ENCODE data around the gene TIMM10.

Gene TIMM10, protein sequence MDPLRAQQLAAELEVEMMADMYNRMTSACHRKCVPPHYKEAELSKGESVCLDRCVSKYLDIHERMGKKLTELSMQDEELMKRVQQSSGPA

DNA sequence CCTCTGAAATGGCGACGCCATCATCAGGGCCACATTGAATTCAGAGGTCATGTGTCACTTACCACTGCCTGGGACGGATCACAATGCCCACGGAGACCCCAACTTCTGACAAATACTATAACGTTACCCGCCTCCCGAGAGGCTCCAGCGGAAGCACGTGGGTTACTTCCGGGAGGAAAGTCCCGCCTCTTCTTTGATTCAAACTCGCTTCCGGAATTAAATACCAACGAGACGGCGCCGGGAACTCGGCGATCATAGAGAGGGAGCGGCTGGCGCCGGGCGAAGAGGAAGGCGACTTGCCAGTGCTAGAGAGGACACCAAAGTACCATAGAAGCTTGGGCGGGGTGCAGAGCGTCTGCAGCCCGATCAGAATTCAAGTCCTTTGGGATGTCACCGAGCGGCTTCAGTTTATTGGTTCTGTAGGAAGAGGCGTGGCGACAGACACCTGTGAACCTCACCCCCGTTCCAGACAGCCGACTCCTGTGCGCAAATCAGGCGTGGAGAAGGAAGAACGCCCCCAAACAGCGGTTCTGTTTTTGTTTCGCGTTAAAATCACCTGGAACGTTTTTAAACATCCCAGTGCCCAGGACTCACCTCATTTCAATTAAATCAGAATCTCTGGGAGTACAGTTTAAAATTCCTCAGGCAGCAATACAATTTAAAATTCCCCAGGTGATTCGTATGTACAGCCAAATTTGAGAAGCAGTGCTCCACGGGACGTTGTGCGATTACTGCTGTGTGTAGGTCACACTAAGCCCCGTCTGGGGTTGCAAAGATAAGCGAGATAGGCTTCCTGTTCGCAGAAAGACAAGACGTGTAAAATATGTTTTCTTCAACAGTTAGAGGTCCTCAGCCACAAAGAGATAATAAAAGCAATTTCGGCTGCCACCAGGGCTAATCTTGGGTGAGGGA is at the start of gene TIMM10:
Gene TIMM10, minus strand, starts transcription at position 159 of the 912 bp plus-strand sequence. CDS start 565 bp downstream, outside the sequence.
- peak; percentile 94 for DNase-seq

DNA sequence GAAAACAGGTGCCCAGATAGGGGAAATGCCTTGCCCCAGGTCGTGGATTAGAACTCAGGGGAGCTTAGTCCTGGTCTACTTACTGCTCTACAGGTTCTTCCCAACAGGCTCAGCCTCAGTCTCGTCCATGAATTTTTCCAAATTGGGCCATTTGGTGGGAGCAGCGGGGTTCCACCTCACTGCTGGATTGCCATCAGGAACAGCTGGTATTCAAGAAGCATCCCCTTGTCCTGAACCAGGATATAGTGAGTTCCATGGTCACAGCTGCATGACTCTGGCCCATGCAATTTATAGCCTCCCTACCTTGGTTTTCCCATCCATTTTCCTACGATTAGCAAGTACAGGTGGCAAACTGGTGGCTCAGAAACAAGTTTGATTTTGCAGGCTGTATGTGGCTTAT is 43.5 kb upstream of the TIMM10 start:
- no peak for DNase-seq

DNA sequence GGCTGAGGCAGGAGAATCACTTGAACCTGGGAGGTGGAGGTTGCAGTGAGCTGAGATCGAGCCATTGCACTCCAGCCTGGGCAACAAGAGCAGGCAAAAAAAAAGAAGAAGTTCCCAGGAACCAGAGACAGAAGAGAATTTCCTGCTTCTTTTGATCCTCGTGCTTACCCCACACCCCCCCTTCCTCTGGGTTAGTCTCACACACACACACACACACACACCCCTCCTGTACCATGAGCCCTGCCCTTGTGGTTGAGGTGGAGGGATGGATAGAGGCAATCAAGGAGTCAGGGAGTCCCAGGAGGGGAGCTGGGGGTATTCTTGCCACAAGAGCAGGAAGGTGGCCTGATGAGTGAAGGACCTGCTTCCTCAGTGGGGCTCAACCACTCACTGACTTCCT is 41.1 kb upstream of the TIMM10 start:
- DNase-seq: no peak

DNA sequence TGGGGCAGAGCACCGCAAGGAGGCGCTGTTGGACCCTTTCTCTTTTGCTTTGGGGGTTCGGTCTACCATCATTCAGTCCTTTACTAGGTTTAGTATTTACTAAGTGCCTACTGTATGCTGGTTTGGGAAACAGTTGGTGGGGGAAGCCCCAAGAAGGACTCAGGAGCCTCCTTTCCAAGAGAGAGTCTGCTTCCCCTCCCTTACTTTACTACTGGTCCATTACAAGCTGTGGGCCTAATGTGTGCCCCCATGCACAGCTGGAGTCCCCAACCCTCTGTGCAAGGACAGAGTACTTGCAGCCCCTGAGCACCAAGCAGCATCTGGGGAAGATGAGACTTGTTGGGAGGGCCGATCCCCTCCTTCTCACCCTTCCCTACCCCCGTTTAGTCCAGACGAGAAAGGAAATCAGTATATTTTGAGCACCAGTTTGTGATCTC is 37.8 kb upstream of the TIMM10 start:
- no peak for DNase-seq

DNA sequence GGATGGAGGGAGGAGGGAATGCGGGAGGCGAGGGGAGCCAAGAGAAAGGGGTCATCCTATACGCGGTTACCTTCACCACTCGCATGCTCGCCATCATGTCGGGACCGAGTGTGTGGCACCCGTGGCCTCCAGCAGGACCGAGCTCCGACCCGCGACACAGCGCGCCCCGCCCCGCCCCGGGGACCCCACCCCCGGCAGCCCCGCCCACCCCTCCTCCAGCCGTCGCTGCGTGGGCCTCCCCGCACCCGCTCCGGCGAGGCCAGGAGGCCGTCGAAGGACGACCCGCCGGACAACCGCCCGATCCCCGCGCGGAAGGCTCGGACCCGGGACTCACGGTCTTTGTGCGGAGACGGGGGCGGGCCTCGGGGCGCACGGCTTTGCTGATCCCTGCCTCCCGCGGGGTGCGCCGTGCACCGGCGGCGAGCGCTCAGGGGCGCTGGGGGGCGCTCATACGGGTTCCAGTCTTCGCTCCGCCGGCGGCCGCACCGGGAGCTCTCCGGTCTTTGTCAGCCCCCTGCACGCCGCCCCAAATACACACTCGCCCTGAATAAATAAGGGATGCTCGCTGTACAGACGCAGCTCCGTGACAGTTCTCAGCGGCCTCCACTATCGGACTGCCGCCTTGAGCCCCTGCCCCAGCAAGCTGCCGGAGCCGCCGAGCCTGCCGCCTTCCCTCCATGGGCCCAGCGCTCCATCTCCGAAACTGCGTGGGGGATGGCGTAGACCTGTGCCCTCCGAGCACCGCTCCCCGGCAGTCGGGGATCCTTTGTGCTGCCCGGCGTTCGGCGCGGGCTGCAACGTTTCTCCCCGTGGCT is 37.2 kb upstream of the TIMM10 start, which contains the start of gene UBE2L6:
Gene UBE2L6, minus strand, starts transcription at position 158 of the 815 bp plus-strand sequence. Its CDS starts 61 bp downstream, at position 97.
- no peak for DNase-seq

- no peak for DNase-seq
These were observed 36.5 kb upstream of the TIMM10 start for GRCh38 chr11:57566905-57567514.

DNA sequence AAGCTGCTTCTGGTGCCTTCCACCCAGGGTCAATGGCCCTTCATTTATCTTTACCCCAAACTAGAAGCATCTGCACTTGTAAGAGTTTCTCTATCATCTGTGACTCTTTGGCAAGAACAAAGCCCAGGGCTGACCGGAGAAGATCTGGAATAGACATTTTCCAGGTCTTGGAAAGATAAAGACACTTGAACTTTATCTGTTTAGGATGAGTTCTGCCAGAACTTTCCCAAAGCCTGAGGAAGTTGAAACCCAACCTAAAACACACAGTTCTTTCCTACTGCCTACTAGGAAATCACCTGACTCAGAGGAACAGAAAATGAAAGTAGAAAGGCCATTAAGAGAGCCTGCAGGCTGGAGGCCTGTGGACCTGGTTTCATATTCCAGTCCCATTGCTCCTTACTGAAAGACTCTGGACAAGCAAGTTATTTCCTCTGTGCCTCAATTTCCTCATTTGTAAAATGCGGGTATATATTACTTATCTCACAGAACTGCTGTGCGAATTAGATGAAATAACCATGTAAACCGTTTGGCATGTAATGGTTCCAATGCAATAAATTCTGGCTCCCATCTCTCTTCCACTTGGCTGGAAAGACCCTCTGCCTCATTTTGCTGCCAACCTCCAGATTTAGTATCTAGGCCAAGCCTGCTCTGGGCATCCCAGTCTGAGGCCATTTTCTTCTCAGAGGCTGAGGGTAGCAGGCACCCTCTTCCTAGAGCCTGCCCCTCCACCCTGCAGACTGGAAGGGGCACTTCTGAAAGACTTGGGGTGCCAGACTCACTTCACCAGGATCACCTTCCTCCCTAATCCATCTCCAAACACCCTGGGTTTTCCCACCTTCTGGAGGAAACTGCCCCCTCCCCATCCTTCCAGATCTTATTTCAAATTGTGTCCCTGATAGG is 35.7 kb upstream of the TIMM10 start:
- peak; percentile 3 for DNase-seq

- DNase-seq: no peak
These were observed 32.0 kb upstream of the TIMM10 start for GRCh38 chr11:57562596-57562995.

DNA sequence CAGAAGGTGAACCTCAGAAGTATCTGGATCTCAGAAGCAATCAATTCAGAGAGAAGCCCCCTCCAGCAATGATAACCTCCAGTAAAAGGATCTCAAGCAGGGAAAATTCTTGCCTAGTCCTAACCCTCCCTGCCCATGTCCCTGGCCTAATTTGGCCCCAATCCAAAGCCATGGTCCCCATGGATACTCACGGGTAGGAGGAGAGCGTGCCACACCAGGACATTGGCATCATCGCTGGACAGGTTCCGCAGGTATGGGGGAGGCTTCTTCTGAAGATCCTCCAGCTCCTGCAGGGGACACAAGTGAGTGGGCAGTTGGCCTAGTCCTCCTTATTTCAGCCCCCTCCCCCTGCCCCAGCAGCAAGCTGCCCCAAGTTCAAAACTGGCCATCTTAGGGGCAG is 29.6 kb upstream of the TIMM10 start:
- DNase-seq: no peak

DNA sequence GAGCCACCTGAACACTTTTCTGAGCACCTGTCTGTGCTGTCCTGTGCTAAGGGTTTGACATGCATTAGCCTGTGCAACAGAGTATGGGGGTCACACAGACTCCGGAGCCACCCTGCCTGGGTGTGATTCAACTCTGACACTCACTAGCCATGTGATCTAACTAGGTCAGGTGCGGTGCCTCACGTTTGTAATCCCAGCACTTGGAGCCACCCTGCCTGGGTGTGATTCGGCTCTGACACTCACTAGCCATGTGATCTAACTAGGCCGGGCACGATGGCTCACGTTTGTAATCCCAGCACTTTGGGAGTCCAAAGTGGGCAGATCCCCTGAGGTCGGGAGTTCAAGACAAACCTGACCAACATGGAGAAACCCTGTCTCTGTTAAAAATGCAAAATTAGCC is 25.5 kb upstream of the TIMM10 start:
- DNase-seq: no peak

DNA sequence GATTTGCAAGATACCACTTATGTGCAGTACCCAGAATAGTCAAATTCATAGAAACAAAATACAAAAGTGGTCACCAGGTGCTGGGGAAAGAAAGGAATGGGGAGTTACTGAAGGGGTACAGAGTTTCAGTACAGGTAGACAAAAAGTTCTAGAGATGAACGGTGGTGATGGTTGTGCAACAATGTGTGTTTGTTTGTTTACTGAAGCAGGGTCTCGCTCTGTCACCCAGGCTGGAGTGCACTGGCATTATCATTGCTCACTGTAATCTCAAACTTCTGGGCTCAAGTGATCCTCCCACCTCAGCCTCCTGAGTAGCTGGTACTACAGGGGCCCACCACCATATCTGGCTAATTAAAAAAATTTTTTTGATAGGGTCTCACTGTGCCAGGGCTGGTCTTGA is 24.8 kb upstream of the TIMM10 start:
- no peak for DNase-seq

DNA sequence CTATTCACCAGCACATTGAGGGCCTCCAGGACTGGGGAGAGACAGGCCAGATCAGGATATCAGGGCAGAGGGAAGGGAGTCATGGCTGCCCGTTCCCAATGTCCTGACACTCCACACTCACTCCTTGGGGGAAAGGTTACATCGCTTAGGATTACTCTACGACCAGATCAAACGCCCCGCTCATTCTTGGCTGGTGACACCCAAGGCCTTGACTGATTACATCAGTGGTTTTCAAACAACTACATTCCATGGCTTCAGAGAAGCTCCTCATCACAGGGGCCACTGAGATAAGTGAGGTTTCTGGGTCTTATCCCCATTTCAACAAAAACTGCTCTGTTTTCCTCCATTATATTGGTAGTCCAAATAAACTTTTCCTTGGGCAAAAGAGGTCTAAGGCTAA is 21.9 kb upstream of the TIMM10 start:
- no peak for DNase-seq

GRCh38 chr11:57551941-57552340 is 21.4 kb upstream of the TIMM10 start:
- no peak for DNase-seq

DNA sequence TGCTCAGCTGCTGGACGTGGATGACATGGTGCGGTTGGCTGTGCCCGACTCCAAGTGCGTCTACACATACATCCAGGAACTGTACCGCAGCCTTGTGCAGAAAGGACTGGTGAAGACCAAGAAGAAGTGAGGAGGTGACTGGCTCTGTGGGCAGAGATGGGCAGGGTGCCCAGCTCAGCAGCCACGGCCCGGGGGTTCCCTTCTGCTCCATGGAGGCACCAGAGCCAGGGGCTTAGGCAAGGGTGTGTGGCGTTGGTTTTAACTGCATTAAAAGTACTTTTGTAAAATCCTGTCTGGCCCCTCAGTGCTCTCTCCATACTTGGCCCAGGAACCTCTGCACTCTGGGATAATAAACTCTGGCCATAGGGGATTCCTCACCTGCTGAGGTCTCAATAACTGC is 19.4 kb upstream of the TIMM10 start:
- no peak for DNase-seq

- DNase-seq: no peak
These were observed 17.4 kb upstream of the TIMM10 start for GRCh38 chr11:57547854-57548377.

DNA sequence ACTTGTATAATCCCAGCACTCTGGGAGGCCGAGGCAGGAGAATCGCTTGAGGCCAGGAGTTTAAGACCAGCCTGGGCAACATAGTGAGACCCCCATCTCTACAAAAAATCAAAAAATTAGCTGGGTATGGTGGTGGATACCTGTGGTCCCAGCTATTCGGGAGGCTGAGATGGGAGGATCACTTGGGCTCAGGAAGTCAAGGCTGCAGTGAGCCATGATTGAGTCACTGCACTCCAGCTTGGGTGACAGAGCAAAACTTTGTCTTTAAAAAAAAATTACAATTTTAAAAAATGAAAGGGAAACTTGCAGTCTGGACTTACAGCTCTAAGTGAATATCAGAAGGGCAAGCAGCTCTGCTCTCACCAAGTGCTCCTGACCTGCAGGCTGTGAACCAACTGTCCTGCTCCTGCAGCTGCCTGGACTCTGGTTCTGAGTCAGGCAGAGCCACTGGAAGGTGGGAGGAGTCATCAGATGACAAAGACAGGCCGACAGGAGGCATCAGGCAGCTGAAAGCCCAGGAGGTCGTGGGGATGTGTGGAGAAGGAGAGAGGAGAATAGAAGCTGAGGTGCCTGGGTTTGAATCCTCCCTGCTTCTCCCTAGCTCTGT is 16.4 kb upstream of the TIMM10 start:
- DNase-seq: no peak

DNA sequence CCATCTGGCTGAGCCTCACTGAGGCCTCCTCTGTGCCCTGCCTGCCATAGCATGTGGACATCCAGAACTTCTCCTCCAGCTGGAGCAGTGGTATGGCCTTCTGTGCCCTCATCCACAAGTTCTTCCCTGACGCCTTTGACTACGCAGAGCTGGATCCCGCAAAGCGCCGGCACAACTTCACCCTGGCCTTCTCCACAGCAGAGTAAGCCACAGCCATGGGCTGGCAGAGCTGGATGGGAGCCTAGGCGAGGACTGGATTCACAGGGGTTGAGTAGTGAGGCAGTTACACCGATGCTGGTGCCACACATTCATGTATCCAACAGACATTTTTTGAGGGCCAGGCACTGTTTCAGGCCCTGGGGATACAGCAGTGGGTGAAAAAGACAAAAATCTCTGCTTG is 15.9 kb upstream of the TIMM10 start:
- no peak for DNase-seq

GRCh38 chr11:57545883-57546282 is 15.3 kb upstream of the TIMM10 start:
- DNase-seq: no peak

DNA sequence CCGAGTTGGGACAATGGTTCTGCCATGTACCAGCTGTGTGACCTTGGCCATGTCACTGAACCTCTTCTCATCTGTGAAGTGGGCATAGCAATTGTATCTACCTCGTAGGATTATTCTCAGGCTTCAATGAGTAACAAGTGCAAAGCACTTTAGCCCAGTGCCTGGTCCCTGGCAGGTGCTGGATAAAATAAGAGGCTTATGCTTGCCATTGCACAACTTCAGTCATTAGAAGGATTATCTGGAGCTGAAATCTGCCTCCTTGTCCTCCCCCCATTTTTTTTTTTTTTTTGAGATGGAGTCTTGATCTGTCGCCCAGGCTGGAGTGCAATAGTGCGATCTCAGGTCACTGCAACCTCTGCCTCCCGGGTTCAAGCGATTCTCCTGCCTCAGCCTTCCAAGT is 14.0 kb upstream of the TIMM10 start:
- no peak for DNase-seq

- no peak for DNase-seq
These were observed 13.0 kb upstream of the TIMM10 start for GRCh38 chr11:57543593-57543992.

GRCh38 chr11:57542582-57542981 is 12.0 kb upstream of the TIMM10 start:
- DNase-seq: no peak
